ENCODE data around the gene MORN1.

The MORN1 gene

DNA sequence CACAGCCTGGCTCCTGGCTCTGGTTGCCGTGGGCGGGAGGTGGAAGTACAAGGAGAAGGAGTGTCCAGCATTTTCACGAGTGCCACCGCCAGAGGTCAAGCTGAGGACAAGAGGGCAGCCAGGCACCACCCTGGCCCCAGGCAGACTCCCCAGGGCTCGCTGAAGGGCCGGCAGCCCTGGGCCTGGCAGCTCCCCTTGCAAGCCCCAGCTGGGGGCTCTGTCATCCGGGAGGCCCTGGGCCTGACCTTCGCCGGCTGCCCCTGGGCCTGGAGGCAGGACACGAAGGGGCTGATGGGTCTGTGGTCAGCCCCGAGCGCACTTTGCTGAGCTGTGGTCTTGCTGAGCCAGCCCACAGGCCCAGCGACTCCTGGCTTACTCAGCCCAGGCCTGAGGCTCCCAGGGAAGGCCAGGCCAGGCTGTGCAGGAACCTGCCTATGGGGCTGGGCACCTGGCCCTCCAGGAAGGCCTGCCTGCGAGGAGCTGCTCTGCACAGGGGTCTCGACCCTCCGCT lies 74.8 kb downstream of the MORN1 start:
- DNase-seq = no peak

DNA sequence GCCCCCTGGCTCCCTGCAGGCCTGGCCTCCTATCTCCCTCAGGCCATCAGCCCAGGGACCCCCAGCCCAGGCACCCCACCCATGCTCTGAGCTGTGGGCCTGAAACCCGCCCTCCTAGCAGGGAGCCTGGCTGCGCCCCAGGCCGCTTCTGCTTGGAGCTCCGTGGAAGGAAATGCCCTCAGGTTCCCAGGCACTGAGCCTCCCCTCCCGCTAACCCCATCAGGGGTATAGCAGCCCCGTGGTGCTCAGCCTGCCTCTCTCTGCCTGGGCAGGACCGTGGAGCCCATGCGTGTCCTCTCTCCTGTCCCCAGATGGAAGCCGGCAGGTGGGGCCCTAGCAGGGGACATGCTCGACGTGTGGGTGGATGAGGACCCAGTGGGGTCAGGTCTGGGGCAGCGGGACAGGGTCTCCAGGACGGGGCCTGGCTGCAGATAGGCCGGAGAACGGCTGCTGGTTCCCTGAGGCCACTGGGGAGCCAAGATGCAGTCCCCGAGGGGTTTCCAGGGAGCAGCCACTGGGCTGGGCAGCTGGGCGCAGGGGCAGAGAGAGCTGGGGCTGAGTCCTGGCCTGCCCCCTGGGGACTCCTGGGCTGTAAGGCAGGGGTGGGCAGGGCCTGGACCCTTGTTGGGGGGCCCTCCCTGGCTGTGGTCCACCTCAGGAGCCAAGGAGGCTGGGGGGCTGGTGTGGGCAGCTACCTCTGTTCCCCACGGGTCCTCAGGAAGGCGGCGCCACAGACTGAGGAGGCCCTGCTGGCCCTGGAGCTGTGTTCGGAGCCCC lies 75.5 kb downstream of the MORN1 start:
- DNase-seq = no peak

DNA sequence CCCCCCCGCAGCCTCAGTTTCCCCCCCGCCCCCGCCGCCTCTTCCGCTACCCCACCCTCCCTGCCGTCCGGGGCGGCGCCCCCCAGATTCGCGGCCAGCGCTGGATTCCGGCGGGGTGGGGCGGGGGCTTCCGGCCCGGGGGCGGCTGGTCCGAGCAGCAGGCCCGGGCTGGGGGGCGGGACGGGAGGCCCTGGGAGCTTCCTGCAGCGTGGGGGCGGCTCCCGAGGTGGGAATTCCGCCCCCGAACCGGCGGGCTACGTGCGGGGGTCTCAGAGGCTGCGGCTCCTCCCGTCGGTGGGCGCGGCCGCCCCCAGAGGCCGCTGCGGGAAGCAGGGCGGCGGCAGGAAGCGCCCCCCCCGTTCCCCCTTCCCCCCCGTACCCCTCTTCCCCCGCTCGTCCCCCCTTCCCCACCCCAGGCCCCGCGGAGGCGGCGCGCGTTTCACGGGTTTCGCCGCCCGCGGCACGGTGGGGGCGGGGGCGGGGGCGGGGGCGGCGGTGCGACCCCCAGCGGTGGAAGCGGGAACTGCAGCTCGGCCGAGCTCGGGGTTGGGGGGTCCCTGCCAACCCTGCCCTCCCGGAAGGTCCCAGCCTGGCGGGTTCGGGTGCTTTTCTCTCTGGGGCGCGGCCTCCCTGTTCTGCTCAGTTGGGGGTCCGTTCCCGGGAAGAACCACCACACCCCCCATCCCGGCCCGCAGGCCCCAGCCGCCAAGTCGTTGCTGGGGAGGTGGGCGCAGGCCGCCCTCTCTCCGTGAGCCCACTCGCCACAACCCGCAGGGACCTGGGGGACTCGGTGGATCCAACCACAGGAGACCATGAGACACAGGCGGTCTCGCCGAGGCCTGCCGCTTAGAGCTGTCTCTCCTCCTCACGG lies 76.3 kb downstream of the MORN1 start:
- DNase-seq = peak; percentile 87

DNA sequence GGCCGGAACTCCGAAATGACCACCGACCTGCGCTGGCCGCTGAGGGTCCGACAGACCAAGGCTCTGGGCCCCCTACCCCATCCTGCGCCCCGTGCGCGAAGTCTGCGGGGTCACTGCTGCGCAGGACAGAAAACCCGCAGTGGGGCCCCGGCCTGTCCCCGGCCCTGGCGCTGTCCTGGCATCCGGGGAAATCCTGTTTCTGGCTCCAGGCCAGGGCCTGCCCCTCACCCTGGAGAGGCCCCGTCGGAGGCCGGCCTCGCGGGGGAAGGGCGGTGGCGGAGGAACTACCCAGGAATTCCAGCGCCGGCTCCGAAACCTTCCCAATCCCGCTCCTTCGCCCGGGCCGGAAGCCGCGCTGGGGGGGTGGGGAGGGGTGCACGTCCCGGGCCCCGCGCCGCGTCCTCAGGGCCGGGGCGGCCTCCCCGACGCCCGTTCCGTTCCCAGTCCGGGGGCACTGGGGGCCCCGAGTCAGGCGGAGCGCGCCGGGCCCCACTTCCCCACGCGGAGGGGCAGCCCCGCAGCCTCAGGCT lies 77.0 kb downstream of the MORN1 start:
- DNase-seq = peak; percentile 77

DNA sequence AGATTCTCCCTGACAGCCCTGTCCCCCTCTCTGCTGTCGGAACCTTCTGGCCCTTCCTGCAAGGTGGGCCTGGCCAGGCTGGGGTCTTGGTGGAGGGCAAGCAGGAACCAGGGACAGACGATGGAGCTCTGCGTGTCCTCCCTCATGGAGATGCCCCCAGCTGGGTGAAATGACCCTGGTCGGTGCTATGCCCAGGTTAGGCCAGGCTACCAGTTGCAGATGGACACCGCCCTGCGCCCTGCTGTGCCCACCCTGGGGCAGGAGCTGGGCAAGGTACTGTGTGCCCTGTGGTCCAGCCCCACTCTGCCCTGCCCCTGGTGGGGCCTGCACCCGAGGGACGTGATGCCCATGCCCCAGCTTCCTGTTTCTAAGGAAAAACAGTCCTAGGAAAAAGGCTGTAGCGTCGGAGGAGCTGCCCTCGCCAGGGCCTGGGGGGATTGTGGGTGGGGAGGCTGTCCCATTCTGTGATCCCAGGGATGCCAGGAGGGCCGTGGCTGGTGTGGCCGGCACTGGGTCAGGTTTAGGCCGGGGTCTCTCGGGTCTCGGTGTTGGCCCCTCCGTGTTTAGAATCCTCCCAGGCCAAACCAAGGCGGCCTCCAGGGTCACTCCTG lies 77.6 kb downstream of the MORN1 start:
- no peak for DNase-seq

DNA sequence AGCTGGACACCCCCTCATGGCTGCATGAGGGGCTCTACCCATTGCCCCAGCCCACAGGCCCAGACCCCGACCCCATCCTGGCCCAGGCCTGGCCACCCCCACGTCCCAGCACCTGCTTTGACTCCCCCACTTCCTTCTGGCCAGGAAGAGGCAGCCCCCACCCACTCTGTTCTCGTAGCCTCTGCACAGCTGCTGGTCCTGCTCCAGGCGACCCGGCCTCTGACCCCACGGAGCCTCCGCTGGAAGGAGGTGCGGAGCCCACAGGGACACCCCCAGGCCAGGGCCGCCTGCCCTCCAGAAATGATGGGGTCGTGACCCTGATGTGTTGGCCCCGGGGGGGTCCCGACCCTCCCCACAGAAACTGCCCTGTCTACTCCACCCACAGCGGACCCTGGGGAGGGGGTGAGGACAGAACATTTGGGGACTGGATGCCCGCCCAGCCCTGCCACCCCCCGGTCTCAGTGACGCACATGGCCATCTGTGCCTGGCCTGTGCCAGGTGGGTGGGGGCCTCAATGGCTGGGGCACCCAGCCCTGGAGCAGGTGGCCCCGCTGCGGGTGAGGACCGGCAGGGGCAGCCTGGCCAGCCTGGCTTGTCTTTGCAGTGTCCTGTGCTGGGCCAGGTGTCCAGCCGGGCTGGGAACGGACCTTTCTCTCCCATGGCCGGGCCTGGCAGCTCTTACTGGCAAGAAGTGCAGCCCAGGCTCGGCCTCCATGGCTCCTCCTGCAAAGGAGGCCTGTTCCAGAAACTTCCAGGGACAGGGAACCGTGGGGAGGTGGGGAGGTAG lies 78.6 kb downstream of the MORN1 start:
- DNase-seq = no peak

DNA sequence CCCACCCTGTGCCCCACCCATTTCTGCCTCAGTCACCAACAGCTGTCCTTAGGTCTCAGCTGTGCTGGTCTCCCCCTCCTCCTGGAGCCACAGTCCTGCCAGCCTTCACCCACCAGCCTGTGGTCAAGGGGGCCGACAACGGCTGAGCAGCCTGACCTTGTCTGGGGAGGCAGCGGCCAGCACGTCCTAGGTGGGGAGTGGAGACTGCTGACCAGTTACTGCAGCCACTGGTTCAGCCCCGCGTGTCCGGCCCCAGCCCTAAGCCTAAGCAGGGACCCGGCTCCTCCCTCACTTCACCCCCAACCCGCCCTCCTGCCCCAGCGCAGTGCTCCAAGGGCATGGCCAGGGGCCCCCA lies 79.2 kb downstream of the MORN1 start:
- DNase-seq = no peak

DNA sequence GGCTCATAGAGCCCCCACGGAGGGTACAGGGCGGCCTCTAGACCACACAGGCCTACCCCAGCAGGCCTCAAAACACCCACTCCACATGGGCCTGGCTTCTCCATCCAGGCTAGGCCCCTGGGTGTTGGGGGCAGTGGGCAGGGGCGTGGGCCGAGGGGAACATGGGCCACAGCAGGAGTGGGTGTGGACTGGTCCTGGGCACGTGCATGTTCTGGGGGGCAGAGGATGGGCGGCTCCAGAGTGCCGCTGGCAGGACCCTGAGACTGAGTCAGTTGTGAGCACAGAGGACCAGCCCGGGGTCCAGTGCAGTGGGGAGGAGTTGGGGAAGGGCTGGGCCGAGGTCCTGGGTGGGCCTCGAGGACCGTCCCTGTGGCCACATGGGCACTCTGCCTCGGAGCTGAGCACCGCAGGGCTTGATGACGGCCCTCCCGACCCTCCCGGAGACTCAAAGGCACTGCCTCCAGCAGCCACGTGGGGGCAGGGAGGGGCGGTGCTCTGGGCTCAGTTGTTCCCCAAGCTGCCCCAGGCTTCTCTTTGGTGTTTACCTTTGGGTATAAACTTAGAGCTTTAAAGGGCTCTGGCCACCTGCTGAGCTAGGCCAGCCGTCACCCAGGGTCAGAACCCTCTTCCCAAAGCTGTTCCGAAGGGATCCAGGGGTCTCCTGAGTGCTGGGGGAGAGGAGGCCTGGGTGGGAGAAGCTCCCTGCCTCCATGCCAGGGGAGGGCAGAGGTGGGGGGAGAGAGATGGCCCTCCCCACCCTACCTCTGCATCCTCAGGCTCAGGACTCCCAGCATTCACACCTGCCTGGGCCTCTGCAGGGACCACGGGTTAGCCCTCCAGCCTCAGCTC lies 79.9 kb downstream of the MORN1 start:
- peak; percentile 85 for DNase-seq

DNA sequence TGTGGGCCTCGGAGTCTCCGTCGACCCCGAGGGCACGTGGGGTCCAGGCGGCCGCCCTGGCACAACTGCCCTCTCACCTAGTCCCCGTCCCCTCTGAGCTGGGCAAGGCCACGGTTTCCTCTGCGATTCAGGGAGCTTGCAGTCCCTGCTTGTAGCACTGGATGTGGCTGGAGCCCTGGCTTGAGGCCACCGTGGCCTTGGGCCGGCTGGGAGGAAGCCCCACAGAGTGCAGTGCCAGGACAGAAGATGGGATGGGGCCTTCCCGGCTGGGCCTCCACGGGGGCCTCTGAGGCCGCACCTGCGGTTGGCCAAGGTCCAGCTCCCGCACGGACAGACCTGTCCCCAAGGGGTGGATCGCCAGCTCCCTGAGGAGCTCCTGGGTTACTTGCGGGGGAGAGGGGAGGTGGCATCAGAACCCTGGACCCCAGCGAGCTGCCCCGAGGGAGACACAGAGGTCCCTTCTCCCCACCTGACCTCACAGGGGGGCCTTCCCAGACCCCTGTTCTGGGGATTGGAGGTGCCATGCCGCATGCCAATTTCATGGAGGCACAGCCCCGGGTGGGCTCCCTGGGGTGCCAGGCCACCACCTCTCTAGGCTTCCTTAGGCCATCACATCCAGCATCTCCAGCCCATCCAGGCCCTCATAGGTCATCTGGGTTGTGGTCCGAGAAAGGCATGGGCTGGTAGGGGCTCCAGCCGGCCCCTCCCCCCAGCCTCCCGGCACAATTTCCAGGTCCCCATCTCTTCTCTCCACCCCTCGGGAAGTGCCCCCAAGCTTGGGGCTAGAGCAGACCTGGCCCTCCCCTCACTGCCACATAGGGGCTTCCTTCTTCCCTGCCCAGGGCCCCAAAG lies 80.8 kb downstream of the MORN1 start:
- no peak for DNase-seq

DNA sequence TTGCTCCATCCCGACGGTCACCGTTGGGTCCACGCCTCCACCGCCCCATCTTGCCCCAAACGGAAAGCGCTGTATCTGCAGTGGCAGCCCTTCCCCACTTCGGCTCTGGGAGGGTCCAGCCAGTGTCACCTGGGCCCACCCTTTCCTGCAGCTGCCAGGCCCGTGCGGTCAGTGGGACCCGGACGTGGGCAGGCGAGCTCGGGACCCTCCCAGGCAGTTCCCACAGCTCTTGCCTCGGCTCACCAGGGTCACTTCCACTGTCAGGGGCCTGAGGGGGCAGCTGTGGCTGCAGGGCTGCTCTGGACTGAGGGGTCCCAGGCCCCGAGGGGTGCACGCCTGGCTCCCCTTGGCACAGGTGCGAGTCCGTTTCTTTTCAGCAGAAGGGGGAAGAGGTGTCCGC lies 82.5 kb downstream of the MORN1 start:
- DNase-seq = no peak

DNA sequence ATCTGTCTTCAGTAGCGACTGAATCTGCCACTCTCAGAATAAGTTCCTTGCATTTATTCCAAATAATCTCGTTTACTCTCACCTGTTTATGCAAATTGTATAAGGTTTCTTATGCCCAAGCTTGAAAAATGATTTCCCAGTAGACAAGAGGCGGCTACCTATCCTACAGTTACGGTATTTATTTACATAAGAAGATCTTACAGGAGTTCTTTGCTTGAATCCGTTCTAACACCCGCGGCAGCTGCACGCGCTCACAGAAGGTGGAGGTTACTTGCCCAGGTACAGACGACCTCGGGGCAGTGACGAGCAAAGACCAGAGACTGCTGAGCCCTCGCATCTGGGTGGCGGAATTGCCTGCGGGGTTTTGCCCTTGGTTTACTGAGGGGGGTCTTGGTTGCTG lies 83.4 kb downstream of the MORN1 start:
- DNase-seq = no peak

DNA sequence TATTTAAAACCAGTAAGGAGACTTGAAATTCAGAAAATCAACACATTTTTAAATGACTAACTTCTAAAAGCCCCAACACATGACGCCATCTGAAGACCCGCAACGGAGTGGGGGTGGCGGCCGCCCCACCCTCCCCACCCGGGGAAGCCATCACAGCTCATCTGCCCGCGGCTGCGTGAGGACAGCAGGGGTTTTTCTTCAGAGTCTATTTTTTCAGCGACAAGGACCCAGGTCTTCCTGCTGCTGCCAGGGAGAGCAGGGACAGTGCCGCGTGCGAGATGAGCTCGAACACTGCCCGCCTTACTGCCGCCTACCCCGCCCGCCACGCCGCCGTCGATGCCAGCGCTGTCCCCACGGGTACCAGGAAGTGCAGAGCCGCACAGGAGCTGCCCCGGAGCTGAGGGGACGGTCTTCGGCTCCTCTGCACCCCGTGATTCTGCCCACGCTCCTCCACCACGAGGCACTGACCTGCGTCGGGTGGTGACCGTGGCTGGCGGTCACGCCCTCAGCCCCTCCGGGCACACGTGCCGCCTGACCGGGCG lies 84.2 kb downstream of the MORN1 start:
- DNase-seq = no peak

DNA sequence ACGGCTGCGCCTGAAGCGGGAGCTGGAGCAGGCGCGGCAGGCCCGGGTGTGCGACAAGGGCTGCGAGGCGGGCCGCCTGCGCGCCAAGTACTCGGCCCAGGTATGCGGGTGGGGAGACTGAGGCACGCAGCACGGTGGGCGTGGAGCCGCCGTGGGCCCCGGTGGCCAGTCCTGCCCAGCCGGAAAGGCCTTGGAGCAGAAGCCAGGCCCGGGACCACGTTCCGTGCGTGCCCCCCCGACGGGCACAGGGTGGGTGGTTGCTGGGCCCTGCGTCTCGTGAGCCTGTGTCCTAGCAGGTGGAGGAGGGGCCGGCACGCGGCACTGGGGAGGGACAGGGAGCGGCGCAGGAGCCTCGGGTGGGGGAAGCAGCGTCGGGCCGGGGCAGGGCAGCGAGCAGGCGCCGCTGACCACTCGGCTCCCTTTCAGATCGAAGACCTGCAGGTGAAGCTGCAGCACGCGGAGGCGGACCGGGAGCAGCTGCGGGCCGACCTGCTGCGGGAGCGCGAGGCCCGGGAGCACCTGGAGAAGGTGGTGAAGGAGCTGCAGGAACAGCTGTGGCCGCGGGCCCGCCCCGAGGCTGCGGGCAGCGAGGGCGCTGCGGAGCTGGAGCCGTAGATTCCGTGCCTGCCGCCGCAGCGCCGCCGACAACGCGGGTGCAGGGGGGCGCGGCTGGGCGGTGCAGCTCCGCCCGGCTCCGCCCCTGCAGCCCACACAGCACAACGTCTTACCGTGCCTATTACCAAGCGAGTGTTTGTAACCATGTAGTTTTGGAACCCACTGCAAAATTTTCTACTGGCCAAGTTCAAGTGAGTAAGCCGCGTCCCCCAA lies 85.0 kb downstream of the MORN1 start:
- no peak for DNase-seq

DNA sequence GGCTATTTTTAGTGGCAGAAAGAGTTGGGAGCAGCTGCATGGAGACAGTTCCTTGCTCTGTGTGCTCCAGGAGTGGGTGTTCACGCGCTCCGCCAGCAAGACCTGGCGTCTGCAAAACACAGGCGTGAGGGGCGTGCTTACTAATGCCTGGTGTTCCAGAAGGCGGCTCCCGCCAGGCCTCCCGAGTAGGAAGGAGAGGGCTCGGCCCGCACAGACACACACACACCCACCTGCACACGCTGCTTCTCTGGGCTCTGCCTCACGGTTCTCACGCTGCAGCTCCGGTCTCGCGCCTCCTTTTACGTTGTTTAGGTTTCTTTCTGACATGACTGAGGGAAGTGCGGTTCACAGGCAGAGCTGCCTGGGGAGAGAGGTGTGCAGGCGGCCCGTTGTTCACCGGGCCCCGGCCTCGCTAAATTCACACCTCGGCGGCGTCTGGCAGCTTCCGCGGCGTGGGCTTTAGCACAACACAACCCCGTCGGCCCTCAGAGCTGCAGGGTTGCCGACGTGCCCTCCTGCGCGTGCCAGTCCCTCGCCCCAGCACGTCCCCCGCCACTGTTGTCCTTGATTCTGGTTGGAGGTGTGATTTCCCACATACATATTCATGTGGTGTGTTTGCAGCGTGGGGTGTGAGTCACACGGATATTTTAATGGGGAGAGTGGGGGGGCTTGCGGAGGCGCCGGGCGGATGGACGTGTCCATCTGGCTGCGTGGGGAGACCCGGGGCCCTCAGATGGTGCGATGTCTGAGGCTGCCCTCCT lies 86.3 kb downstream of the MORN1 start:
- no peak for DNase-seq

DNA sequence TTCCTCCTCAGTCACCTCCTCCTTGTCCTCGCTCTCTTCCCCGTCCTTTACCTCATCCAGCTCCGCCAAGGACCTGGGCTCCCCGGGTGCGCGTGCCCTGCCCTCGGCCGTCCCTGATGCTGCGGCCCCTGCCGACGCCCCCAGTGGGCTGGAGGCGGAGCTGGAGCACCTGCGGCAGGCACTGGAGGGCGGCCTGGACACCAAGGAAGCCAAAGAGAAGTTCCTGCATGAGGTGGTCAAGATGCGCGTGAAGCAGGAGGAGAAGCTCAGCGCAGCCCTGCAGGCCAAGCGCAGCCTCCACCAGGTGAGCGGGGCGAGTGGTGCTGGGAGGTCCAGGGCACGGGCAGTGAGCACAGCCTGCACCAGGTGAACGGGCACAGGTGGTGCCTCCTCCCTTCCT lies 87.1 kb downstream of the MORN1 start:
- no peak for DNase-seq

DNA sequence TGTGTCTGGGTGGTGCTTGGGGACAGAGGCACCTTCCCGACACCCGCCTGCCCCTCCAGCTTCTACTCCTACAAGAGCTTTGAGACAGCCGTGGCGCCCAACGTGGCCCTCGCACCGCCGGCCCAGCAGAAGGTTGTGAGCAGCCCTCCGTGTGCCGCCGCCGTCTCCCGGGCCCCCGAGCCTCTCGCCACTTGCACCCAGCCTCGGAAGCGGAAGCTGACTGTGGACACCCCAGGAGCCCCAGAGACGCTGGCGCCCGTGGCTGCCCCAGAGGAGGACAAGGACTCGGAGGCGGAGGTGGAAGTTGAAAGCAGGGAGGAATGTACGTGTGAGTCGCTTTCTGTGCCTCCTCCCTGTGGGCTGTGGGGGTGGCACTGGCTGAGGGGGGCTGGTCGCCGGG lies 87.6 kb downstream of the MORN1 start:
- no peak for DNase-seq

DNA sequence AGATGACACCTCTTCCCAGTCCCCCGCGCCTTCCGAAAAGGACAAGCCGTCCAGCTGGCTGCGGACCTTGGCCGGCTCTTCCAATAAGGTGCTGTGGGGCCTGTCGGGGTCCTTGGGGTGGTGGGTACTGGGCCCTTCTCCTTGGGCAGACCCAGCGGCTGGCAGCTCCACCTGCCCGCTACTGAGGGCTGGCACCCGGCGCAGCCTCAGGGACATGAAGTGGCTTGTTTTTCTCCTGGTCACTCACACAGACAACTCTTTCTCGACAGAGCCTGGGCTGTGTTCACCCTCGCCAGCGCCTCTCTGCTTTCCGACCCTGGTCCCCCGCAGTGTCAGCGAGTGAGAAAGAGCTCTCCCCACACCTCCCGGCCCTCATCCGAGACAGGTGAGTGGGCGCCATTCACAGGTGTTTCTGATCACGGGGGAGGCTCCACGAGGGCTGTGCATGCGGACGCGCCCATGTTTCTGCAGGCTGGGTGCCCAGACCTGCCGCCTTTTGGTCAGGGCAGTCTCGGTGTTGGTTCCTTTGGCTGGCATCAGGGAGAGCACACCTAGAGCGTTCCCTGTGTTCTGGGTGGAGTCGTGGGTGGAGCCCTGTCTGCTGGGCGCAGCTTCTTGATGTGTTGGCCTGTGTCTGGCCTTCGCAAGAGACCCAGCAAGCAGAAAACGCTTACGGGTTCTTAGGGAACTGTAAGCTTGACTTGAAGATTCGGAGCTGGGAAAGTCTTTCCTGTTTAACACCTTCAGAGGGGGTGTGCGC lies 88.2 kb downstream of the MORN1 start:
- DNase-seq = no peak

All from activated effector memory CD4-positive, alpha-beta T cell treated with anti-CD3 and anti-CD28 coated beads, Interleukin-2, amount 50 U/mL, for 16 hours (primary cell).